OCI-LY3 (cell line): ENCODE measurements around the gene TFAP2D.

ENCODE experiments used
- H2AFZ ChIP-seq: fragments of 200-600, 300-600 bp; shearing (Covaris generic); 2 replicates; pipeline ENCODE4 v1.6.0; 2014; ENCODE audit warnings: antibody characterized with exemption, low read depth, low read length
- H3K27ac ChIP-seq: fragments of 200-600, 300-600 bp; sonication (generic); 2 replicates; pipeline ENCODE4 v1.5.1; 2014; ENCODE audit warnings: mild to moderate bottlenecking, low read length, moderate library complexity, mixed read lengths
- H3K27me3 ChIP-seq: fragments of 200-600, 300-600 bp; sonication (generic); 2 replicates; pipeline ENCODE4 v1.6.1; 2014; ENCODE audit warnings: low read depth, low read length, mixed read lengths
- H3K36me3 ChIP-seq: fragments of 200-600, 300-600 bp; sonication (generic); replicated peaks from 2 replicates; pipeline ENCODE3; 2014; ENCODE audit warnings: low read depth, low read length, mixed read lengths
- H3K4me1 ChIP-seq: fragments of 300-600, 200-600 bp; sonication (generic); 2 replicates; pipeline ENCODE4 v1.6.1; 2014; ENCODE audit warnings: low read length, mixed read lengths
- H3K4me2 ChIP-seq: fragments of 200-600, 300-600 bp; sonication (generic); 2 replicates; pipeline ENCODE4 v1.6.1; 2014; ENCODE audit warnings: low read length, mixed read lengths
- H3K4me3 ChIP-seq: fragments of 300-600, 200-600 bp; sonication (generic); 2 replicates; pipeline ENCODE4 v1.5.1; 2014; ENCODE audit warnings: antibody characterized with exemption, mild to moderate bottlenecking, low read length, moderate library complexity
- H3K79me2 ChIP-seq: fragments of 300-600, 200-600 bp; shearing (Covaris generic); 2 replicates; pipeline ENCODE4 v1.6.1; 2014; ENCODE audit warnings: mild to moderate bottlenecking, low read length, mixed read lengths
- H3K9ac ChIP-seq: fragments of 300-600, 200-600 bp; shearing (Covaris generic); 2 replicates; pipeline ENCODE4 v1.6.0; 2014; ENCODE audit warnings: mild to moderate bottlenecking, low read length, moderate library complexity
- H3K9me3 ChIP-seq: fragments of 200-600, 300-600 bp; shearing (Covaris generic); 2 replicates; pipeline ENCODE4 v1.6.1; 2014; ENCODE audit warnings: low read length, mixed read lengths; ENCODE audit not compliant: insufficient read depth
- H4K20me1 ChIP-seq: fragments of 200-600, 300-600 bp; sonication (generic); 2 replicates; pipeline ENCODE4 v1.6.1; 2016; ENCODE audit warnings: low read length, mixed read lengths; ENCODE audit not compliant: insufficient read depth
- EZH2phosphoT487 ChIP-seq: fragments of 200-600 bp; shearing (Covaris generic); IDR thresholded peaks from 2 replicates; pipeline ENCODE4 v1.6.1; 2018; ENCODE audit warnings: antibody characterized with exemption, mixed run types, low read depth
- TF ChIP-seq, protein P1 (sequence below): fragments of 200-600, 300-600 bp; sonication (generic); IDR thresholded peaks from 2 replicates; pipeline ENCODE4 v1.5.1; 2014; ENCODE audit warnings: antibody characterized with exemption, low read length, low read depth

TFAP2D gene

DNA sequence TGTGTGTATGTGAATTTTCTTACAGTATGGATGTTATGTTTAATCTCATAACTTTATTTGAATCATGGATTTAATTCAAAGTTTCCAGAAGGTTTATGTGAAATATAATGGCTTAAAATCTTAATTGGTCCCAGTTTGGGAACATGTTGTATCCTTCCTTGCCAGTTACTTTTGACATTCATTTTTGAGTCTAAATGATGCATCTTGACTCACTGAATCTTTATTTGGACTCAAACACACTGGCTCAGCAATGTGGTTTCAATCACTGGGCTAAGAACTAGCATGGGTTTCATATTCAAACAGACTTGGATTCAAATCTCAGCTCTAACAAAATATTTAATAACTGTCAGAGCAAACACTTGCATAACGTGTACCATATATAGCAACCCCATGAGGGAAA lies 79.4 kb downstream of the TFAP2D start:
- Histone ChIP-seq H3K4me1 (no peaks in the 10 kb centered on the region), H3K9me3 (no peaks in the 10 kb centered on the region), H3K27ac (no peak overlapping the region), H2AFZ (no peak overlapping the region), H3K27me3 (no peaks in the 10 kb centered on the region), H3K9ac (no peak overlapping the region), H3K36me3 (no peaks in the 10 kb centered on the region), H3K4me3 (no peak overlapping the region), H3K79me2 (no peaks in the 10 kb centered on the region), H4K20me1 (no peaks in the 10 kb centered on the region), H3K4me2 (no peak overlapping the region)
- TF ChIP-seq, protein P1, sequence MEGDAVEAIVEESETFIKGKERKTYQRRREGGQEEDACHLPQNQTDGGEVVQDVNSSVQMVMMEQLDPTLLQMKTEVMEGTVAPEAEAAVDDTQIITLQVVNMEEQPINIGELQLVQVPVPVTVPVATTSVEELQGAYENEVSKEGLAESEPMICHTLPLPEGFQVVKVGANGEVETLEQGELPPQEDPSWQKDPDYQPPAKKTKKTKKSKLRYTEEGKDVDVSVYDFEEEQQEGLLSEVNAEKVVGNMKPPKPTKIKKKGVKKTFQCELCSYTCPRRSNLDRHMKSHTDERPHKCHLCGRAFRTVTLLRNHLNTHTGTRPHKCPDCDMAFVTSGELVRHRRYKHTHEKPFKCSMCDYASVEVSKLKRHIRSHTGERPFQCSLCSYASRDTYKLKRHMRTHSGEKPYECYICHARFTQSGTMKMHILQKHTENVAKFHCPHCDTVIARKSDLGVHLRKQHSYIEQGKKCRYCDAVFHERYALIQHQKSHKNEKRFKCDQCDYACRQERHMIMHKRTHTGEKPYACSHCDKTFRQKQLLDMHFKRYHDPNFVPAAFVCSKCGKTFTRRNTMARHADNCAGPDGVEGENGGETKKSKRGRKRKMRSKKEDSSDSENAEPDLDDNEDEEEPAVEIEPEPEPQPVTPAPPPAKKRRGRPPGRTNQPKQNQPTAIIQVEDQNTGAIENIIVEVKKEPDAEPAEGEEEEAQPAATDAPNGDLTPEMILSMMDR = no peak
- no peak for TF ChIP-seq EZH2phosphoT487

DNA sequence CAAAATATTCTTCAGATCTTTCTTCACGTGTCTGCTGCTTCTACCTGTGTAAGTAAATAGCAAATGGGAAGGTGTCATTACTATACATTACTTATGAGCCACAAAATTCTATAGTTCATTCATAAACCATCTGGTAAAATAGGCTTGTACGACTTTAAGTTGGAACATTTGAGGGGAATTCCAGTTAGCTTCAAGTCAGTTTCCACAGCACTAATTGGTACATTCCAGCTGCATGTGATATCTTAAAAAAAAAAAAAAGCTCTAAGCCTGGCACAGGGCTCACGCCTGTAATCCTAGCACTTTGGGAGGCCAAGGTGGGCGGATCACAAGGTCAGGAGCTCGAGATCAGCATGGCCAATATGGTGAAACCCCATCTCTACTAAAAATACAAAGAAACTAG lies 82.2 kb downstream of the TFAP2D start:
- Histone ChIP-seq H3K4me3 (no peak overlapping the region), H3K9ac (no peak overlapping the region), H3K4me1 (no peaks in the 10 kb centered on the region), H3K79me2 (no peaks in the 10 kb centered on the region), H3K27ac (no peak overlapping the region), H3K9me3 (no peaks in the 10 kb centered on the region), H4K20me1 (no peaks in the 10 kb centered on the region), H3K4me2 (no peak overlapping the region), H3K36me3 (no peaks in the 10 kb centered on the region), H3K27me3 (no peaks in the 10 kb centered on the region), H2AFZ (no peak overlapping the region)
- TF ChIP-seq, protein P1 = no peak
- TF ChIP-seq EZH2phosphoT487 = no peak

DNA sequence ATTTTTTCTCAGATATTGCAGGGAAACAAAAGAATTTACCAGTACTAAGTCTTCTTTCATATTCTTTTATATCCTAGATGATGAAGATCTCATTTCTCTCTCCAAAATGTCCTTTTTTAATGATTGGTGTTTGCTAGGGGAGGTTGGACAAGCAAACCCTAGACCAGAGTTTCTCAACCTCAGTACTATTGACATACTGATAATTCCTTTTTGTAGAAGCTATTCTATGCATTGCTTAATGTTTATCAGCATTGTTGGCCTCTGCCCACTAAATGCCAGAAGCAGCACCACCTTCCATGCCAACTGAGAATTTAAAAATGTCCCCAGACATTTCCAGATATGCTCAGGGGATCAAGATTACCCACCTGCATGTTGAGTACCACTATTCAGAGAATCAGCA lies 91.0 kb downstream of the TFAP2D start:
- Histone ChIP-seq H3K79me2 (no peaks in the 10 kb centered on the region), H3K27ac (no peak overlapping the region), H3K4me1 (no peaks in the 10 kb centered on the region), H3K4me3 (no peak overlapping the region), H3K9ac (no peak overlapping the region), H3K4me2 (no peak overlapping the region), H2AFZ (no peak overlapping the region), H3K36me3 (no peaks in the 10 kb centered on the region), H3K9me3 (no peaks in the 10 kb centered on the region), H3K27me3 (no peaks in the 10 kb centered on the region), H4K20me1 (no peaks in the 10 kb centered on the region)
- no peak for TF ChIP-seq EZH2phosphoT487
- TF ChIP-seq, protein P1 = no peak

GRCh38 chr6:50807035-50807434 lies 93.7 kb downstream of the TFAP2D start:
- H3K36me3 ChIP-seq = no peaks in the 10 kb centered on the region
- no peak overlapping the region for H3K27ac ChIP-seq
- no peak for TF ChIP-seq EZH2phosphoT487
- TF ChIP-seq, protein P1 = no peak

More at GRCh38 chr6:50807035-50807434, 93.7 kb downstream of the TFAP2D start:
- Histone ChIP-seq H4K20me1 (no peaks in the 10 kb centered on the region), H3K4me3 (no peak overlapping the region), H3K4me1 (no peaks in the 10 kb centered on the region), H3K9ac (no peak overlapping the region), H3K4me2 (no peak overlapping the region), H3K79me2 (no peaks in the 10 kb centered on the region), H3K9me3 (no peaks in the 10 kb centered on the region), H2AFZ (no peak overlapping the region), H3K27me3 (no peaks in the 10 kb centered on the region)
